GM18861 (cell line): ENCODE data around the gene GAB2.
A peak's percentile ranks its signal among the peaks of the same experiment; 100 is the strongest.

Experiments used
- ATAC-seq: cut with Tn5 transposase; IDR thresholded peaks from one replicate; pipeline ENCODE4 v1.9.1; 2021; ENCODE audit not compliant: unreplicated experiment

GAB2 gene

DNA sequence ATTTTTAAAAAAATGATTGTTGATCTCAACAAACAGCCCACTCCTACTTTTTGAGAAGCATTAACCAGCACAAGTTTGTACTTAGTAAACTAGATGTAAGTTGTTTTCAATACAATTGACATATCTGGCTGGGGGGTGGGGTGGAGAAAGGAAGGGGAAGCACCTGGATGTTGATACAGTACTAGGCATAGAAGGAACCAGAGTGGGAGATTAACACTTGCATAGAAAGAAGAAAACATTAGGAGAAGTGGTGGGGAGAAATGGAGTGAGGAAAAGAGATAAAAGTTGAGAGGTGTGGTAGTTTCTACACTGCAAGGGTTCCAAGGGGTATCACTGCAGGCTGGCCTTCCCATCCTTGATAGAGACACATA, 10.6 kb upstream of the GAB2 start:
- peak; percentile 6 for ATAC-seq

DNA sequence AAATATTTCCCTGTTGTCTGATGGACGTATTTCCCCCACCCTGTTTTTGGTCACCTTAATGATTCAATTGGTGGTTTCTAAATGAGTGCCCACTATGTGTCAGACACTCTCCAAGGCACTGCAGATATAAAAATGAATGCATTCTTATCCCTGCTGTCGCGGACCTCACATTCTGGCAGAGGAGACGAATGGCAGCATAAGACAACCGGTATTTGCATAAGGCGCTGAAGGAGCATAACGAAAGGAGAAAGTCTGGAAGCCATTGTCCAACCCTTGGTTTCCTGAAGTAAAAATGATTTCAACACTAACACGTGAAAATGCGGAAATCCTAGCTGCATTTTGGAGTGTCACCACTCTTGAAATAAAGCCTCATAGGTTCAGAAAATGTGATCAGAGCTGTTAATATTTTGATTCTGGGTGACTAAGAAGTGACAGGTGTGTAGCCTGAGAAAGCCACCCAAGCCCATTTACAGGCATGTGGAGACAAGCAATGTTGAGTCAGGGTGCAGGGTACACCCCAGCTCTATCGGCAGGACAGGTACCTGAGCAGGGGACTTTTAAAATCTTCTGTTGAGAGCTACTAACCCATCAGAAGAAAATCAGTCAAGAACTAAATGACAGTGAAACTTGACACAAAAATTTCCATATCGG, 10.1 kb upstream of the GAB2 start:
- peak; percentile 33 for ATAC-seq

DNA sequence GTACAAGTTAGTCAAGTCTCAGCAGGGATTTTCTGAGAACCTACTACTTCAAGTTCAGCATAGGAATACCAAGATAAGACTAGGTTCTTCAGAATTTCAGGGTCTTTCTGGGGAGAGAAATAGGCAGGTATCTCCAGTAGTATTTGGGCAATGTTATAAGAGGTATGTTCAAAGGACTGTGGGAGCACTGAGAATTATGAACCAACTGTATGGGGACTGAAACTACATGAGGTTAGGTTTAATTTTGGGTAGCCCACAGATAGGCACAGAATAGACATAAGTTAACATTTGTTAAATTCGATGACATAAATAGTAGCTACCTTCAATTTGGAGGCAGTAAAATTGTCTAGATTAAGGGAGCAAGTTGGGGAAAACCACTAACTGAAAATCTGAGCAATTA, 9.2 kb upstream of the GAB2 start:
- no peak for ATAC-seq

DNA sequence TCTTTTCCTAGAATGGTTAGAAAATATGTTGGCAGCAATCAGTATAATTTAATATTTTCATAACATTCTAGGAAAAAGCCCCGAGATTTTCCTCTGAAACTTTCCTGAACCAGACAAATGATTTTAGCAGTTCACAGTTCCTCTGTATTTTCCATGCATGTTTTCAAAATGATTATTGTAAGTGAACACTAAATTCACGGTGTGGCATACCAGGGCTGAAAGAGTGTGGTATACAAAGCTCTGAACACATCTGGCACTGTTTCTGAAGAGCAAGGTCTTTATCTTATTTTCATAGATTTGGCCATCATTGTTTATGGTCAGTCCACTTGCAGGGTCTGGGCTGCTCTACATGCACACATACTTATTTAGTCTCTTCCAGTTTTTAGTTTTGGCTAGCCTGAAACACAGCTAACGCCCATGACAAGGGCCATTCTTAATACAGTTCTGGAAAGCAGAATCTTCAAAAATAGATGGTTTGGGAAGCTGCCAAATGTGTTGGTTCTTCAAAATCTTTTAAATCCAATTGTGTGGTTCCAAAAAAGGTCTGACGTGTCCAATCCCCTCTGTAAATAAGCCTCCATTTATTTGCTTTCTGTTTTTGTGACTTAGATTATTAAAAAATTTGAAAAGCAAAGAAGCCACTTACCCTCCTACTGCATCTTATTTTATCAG, 7.9 kb upstream of the GAB2 start:
- no peak for ATAC-seq

DNA sequence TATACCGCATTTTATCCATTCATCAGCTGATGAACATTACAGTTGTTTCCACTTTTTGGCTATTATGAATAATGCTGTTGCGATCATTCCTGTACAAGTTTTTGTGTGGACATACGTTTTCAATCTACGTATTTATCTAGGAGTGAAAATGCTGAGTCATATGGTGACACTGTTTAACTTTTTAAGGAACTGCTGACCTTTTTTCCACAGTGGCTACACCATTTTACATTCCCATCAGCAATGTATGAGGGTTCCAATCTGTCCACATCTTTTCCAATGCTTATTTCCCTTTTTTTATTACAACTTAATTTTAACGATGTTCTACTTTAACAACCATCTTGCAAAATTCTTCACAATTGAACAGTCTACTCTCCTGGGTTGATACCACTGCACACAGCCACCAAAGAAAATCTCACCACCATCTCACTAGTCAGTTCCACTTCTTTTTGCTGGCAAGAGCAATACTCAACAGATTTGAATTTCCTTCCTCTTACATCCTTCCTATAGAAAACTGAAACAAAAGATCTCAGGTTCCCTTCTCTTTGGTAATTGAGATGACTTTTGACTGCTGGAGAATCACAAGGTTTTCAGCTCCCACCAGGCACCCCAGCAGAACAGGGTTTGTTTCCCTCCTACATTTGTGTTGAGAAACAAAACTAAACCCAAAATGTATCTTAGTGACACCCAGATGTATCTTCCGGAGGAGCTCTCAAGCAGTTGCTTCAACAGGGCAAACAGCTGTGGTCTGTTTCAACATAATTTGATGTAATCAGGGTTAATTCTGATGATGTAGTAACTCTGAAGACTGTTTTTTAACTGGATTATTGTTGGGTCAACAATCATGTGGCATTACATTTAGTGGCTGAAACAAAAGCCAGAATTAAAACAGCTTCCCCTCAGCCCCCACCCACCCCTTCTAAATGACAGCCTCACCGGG, 7.0 kb upstream of the GAB2 start:
- no peak for ATAC-seq

DNA sequence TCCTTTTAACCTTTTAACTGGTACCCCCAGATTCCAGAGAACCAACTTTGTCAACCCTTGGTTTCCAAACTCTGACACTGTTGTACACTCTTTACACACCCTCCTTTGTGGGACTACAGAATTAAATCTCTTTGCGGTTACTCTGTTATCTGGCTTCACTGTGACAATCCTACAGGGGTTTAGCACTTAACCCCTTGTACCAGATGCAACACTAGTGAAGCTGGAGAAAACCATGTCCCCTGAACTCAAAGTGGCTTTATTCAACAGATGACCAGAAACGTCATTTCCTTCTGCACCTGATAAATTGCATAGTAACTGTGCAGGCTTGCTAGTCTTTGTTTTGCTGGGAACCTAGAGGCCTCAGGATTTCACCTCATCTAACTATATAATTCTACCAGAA, 5.6 kb upstream of the GAB2 start:
- no peak for ATAC-seq

DNA sequence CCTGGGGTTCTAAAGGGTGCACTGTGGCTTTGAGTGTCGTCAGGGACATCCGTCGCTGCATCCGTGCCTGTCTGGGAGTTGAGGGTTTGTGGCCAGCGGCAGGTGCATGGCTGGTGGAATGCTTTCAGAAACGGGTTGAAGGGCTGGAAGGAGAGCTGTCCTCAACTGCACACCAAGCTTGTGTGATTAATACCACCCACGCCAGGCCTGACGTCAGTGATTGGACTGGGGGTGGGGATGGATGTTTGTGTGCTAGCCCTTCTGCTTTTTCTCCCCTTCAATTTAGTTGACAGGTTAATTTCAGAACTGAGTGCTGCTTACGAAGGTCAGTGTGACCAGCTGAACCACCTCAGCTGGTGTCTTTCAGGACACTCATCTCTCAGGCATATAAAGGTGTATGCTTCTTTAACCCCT, 3.2 kb upstream of the GAB2 start:
- no peak for ATAC-seq

DNA sequence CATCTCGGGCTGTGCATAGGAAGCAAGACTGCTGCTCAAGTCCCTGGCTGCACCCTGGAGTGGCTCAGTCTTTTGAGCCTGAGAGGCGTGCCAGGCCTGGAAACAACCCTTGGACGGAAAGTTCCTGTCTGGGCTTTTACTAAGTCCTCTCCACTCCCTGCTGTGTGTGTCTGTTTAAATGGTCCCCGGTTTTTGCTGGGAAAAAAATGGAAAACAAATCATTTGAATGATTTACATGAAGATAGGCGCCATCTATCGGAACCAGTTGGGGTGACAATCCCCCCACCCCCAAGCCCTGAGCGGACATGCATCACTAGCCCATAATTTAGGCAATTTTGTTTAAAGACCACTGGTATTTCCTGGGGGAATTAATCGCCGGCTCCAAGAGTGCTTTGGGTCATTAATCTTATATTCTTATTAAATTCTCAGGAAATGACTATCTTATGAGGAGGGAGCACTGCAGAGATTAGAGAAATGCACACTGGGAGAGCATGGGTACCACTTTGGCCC, 2.7 kb upstream of the GAB2 start:
- no peak for ATAC-seq

DNA sequence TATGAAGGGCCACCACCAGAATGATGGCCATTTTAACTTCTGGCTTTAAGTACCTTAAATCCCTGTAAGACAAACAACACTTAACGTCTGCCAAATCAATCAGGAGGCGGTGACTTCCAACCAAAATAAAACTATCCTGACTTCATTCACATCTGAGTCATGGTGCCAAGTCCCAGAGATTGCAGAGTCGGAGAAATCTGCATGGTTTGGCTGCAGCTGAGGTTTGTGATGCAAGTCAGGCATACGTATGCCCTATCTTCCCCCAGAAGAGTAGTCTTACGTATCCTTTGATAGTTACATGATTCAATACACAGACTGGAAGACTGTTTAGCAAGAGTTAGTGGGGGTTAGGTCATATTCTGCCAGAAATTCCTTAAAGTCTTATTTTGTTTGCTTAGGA, 1.7 kb upstream of the GAB2 start:
- ATAC-seq: no peak

DNA sequence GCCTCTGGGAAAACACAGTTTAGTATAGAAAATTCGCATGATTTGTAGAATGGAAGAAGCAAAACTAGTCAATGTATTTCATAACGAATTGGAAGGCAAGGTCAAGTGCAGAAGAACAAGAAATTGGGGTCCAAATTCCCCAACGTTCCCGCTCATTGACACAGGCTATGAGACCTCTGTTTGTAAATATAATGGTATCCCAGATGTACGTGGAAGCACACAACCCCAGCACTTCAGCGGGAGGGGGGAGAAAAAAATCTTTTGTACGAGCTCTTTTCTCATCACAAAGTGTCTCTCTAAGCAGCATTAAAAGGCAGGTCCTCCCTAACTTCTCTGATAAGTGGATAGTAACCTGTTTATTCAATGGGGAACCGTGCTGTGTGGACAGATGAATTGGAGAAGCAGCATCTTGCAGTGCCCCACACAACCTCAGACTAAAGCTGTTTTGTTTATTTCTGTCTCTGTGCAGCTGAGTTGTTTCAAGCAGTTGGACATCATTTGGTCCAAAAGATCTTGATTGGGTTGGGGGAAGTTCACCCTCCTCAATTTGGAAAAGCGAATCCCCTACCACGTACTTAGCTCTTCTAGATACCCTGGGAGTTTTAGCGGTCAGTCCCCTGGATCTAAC, 1.1 kb upstream of the GAB2 start:
- ATAC-seq: no peak

DNA sequence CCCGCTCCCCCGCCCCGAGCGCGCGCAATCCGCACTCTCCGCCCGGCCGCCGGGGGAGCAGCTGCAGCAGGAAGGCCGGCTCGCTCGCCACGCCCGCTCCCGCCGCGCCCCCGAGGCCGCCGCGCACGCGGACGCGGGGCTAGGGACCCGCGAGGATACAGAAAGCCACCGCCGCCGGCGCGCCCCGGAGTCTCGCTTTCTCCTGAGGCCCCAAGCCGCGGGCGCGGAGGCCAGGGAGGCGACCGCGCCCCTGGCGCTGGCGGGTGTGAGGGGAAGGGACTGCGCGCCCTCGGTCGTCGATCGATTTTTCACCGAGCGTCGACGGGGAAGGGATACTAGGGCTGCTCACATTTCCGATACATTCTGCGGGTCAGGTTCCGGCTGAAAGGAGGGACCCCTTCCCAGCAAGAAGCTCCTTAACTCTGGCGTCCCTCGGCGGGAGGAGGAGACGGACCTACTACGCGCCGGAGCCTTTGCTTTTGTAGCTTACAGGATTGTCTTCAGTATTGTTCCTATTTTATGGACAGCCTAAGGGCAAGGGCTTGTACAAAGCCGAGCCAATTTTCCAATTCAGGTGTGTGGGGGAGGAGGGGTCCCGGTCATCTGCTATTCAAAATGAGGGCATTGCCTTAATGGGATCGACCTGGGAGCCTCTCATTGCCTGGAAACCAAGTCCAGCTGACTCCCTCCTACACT, 416 bp upstream of the GAB2 start:
- ATAC-seq: peak; percentile 37

DNA sequence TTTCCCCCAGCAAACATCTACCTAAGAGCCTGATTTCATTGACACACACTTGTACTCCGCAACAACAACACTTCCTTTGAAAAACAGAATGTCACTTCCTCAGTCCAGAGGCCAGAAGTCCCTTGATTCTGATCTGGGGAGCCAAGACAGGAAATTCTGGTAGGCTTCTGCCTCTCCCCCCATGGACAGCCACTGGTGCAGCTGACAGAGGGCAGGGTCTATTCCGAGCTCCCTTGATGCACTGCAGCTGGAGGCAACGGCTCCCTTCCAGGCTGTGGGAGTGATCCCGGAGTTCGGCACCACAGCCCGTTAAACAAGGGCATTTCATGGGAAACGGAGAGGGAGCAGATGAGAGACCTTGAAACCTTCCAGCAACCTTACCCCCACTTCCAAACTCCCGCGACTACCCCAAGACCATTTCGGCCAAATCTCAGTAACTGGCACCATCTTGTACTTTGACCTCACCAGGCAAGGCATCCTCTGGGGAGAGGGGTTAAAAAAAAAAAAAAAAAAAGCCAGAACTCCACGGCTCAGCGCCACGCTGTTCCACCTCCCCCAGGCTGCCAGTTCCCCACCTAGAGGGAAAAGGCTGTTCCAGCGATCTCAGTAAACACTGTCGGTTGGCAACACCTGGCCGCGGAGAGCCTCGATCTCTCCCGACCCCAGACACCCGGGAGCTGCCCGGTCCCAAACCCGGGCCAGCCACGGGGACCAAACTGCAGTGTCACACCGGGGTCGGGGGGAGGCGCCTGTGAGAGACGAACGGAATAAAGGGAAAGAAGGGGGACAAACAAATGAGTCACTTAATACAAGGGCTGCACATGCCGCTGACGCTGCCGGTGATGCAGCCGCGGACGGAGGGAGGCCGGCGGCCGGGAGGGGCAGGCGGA, 1.1 kb downstream of the GAB2 start:
- peak; percentile 41 for ATAC-seq

DNA sequence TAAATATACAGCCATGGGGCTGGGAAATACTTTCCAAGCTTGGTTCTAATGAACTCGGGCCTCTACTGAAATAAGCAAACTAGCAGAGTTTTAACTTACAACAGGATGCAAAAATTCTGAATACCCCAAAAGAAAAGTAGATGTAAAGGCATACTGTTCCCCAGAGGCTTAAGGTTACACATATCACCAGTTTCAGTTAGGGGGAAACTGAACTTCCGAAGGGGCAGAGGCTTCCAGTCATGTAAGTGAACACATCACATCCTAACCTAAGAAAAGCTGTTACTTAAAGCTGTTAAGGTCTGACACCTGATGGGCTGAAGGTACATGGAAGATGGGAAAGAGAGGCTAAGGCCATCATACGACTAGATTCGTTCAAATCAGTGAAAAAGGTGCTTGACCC, 2.3 kb downstream of the GAB2 start:
- ATAC-seq: peak; percentile 32

DNA sequence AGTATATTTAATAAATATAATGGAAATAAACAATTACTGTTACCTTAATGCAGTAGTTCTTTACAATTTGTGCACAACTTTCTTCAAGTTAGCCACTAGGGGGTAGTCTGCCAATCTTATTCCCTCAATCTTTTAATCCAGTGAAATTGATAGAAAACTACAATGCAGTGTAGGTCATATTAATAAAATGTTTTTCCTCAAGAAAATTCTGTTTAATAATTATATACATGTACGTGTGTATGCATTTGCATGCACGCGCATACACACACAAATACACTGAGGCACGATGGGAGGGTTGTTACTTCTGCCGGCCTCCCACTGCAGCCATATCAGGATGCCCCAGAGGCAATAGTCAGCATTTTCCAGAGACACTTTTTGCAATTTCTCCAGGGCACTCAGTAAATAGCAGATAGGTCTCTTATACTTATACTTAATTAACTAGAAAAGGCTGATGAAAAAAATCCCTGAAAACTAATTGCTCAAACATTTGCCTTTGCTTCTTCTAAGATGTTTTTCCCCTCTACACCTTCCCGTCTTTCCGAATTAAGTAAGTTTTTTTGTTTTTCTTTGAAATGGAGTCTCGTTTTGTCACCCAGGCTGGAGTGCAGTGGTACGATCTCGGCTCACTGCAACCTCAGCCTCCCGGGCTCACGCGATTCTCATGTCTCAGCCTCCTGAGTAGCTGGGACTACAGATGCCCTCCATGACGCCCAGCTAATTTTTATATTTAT, 3.1 kb downstream of the GAB2 start:
- no peak for ATAC-seq

DNA sequence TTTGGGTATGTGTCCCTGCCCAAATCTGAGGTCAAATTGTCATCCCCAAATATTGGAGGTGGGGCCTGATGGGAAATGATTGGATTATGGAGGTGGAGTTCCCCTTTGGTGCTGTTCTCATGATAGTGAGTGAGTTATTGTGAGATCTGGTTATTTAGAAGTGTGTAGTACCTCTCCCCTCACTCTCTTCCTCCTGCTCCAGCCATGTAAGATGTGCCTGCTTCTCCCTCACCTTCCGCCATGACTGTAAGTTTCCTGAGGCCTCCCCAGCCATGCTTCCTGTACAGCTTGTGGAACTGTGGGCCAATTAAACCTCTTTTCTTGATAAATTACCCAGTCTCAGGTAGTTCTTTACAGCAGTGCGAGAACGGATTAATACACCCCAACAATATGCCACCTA, 9.0 kb downstream of the GAB2 start:
- no peak for ATAC-seq

DNA sequence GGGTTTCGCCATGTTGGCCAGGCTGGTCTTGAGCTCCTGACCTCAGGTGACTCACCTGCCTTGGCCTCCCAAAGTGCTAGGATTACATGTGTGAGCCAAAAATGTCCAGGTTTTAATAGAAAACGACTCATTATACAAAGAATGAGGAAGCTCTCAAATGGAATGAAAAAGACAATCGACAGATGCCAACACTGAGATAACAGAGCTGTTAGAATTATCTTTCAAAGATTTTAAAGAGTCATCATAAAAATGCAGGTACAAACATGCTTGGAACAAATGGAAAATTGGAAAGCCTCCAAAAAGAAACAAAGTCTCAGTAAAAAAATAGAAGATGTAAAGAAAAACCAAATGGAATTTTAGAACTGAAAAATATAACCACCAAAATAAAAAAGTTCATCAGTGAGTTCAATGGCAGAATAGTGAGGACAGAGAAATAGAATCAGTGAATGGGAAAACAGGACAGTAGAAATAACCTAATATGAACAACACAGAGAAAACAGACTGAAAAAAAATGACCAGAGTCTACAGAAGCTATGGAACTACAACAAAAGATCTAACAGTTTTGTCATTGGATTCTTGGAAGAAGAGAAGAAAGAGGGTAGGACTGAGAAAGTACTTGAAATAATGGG, 10.9 kb downstream of the GAB2 start:
- ATAC-seq: no peak

DNA sequence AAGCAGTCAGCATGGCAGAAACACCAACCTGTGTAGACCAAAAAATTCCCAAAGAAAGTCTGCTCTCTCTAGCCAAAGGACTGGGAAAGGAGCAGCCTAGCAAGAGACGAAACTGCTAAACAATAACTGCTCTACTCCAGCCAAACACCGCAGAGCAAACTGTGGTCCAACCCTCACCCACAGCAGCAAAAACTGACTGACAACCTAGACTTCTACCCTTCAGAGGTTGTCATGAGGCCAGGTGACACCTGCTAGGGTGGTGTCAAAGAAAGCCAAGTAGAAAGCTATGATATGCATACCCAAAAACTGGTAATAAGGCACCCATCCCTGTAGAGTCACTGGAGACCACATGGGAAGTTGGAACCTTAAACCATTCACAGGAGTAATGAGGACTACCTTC, 11.8 kb downstream of the GAB2 start:
- no peak for ATAC-seq

DNA sequence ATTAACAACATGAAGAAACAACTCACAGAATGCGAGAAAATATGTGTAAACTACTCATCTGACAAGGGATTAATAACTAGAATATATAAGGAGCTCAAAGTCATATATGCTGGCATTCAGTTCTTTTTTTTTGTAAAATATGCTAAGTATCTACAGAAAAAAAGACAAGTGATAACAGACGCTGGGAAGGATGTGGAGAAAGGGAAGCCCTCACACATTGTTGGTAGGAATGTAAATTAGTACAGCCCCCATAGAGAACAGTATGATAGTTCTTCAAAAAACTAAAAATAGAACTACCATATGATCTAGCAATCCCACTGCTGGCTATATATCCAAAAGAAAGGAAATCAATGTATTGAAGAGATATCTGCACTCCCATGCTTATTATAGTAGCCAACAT, 13.8 kb downstream of the GAB2 start:
- no peak for ATAC-seq

DNA sequence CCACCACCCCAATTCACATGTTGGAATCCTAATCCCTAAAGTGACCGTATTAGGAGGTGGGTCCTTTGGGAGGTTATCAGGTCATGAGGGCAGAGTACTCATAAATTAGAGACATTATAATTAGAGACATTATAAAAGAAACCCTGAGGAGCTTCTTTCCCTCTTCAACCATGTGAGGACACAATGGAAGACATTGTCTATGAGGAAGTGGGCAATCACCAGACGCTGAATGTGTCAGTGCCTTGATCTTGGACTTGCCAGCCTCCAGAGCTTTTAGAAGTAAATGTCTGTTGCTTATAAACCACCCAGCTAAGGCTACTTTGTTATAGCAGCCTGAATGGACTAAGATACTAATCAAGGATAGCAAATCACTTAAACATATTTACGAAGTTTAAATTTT, 14.8 kb downstream of the GAB2 start:
- no peak for ATAC-seq
